Measurements from ENCODE around the gene LIME1.

DNA sequence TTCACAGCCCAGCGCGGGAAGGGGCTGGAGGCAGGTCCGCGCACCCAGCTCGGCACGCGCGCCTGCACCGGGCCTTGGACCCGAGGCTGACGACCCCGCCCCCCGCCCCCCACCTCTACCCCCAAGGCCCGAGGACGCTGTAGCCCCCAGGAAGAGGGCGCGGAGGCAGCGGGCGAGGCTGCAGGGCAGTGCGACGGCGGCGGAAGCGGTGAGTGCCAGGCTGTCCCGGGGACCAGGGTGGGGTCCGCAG, 1.2 kb downstream of the LIME1 start:
- TF ChIP-seq, protein P1, sequence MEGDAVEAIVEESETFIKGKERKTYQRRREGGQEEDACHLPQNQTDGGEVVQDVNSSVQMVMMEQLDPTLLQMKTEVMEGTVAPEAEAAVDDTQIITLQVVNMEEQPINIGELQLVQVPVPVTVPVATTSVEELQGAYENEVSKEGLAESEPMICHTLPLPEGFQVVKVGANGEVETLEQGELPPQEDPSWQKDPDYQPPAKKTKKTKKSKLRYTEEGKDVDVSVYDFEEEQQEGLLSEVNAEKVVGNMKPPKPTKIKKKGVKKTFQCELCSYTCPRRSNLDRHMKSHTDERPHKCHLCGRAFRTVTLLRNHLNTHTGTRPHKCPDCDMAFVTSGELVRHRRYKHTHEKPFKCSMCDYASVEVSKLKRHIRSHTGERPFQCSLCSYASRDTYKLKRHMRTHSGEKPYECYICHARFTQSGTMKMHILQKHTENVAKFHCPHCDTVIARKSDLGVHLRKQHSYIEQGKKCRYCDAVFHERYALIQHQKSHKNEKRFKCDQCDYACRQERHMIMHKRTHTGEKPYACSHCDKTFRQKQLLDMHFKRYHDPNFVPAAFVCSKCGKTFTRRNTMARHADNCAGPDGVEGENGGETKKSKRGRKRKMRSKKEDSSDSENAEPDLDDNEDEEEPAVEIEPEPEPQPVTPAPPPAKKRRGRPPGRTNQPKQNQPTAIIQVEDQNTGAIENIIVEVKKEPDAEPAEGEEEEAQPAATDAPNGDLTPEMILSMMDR (IDR thresholded peaks at IDR 0.05 in 2 of 3, conservative IDR thresholded peaks at IDR 0.05 in 1 of 3; ENCODE audit: control insufficient read depth in 2 of 3, extremely low read depth in 1 of 3, insufficient read depth in 1 of 3, low read depth in 3 of 3, low read length in 3 of 3): no peak
- no peak for TF ChIP-seq ASH2L (IDR thresholded peaks at IDR 0.05; ENCODE audit: borderline replicate concordance, low read depth)

Data from GM12878 (cell line).